Right atrium auricular region (tissue), 2 donors: ENCODE results near the gene KISS1R. TPM values are rescaled to one million over a fixed set of nuclear protein-coding genes. Genes with fewer than 3 reads are reported as not detected.

Source experiments
- DNase-seq: peaks from one replicate; pipeline ENCODE4 v3.0.0-alpha.2; 2019; ENCODE audit warnings: low spot score
- H3K27ac ChIP-seq, 2 donors: fragments of 200-600 bp; sonication (generic); 1 replicate in 1 of 2; 2 replicates in 1 of 2; pipeline ENCODE4 v1.5.1; 2016 to 2019
- H3K27me3 ChIP-seq, 2 donors: fragments of 200-600 bp; sonication (generic); one replicate each; pipeline versions ENCODE4 v1.5.1 to v1.6.0; 2017 to 2019
- H3K36me3 ChIP-seq: fragments of 200-600 bp; sonication (generic); one replicate; pipeline ENCODE4 v1.5.1; 2016
- H3K4me1 ChIP-seq, 2 donors: fragments of 200-600 bp; sonication (generic); one replicate each; pipeline versions ENCODE4 v1.5.1 to v1.6.0; 2017 to 2019
- H3K4me3 ChIP-seq, 2 donors: fragments of 200-600 bp; sonication (generic); 1 replicate in 1 of 2; 2 replicates in 1 of 2; pipeline ENCODE4 v1.5.1; 2017 to 2019; ENCODE audit warnings: mild to moderate bottlenecking in 1 of 2, moderate library complexity in 1 of 2
- H3K9me3 ChIP-seq, 2 donors: fragments of 200-600 bp; sonication (generic); one replicate each; pipeline ENCODE4 v1.5.1; 2019
- total RNA-seq, 2 donors: library from RNA; depleted of rRNA; stranded (reverse); fragments of >200 nt; gene quantifications; one replicate each; pipeline ENCODE4 v1.1.0, GENCODE V29; 2016
- TF ChIP-seq, protein P1 (sequence below), 2 donors: fragments of 200-600 bp; sonication (generic); IDR thresholded peaks; one replicate each; pipeline ENCODE4 v1.5.1; 2019; ENCODE audit warnings: antibody characterized with exemption in 2 of 2

KISS1R gene
- total RNA-seq, 2 donors from 2014 or later, result not detected

- no peak for DNase-seq
- TF ChIP-seq, protein P1, sequence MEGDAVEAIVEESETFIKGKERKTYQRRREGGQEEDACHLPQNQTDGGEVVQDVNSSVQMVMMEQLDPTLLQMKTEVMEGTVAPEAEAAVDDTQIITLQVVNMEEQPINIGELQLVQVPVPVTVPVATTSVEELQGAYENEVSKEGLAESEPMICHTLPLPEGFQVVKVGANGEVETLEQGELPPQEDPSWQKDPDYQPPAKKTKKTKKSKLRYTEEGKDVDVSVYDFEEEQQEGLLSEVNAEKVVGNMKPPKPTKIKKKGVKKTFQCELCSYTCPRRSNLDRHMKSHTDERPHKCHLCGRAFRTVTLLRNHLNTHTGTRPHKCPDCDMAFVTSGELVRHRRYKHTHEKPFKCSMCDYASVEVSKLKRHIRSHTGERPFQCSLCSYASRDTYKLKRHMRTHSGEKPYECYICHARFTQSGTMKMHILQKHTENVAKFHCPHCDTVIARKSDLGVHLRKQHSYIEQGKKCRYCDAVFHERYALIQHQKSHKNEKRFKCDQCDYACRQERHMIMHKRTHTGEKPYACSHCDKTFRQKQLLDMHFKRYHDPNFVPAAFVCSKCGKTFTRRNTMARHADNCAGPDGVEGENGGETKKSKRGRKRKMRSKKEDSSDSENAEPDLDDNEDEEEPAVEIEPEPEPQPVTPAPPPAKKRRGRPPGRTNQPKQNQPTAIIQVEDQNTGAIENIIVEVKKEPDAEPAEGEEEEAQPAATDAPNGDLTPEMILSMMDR (IDR thresholded peaks at IDR 0.05), result no peak
These were observed 42.1 kb downstream of the KISS1R start for GRCh38 chr19:958967-959855.

DNA sequence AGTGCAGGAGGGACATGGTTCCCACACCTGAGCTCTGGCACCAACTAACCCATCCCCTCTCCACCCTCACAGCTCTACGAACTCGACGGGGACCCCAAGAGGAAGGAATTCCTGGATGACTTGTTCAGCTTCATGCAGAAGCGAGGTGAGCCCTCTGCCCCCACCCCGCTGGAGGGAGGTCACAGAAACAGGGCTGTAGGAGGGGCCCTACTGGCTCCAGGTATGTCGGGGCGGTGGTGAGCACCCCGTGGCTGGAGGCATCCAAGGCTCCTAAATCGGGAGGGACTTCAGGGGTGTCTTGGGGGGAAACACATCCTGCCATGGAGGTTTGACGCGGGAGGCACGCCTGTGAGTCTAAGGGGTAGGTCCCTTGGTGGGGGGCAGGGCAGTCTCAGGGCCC lies 42.9 kb downstream of the KISS1R start:
- no peak for DNase-seq
- H3K27ac ChIP-seq, result no peak overlapping the region
- no peaks in the 10 kb centered on the region for H3K36me3 ChIP-seq
- no peak overlapping the region for H3K4me3 ChIP-seq
- H3K27me3 ChIP-seq, result no peaks in the 10 kb centered on the region
- no peaks in the 10 kb centered on the region for H3K4me1 ChIP-seq
- H3K9me3 ChIP-seq, result no peaks in the 10 kb centered on the region
- TF ChIP-seq, protein P1 (IDR thresholded peaks at IDR 0.05), result no peak

More at GRCh38 chr19:958967-959855, 42.1 kb downstream of the KISS1R start:
- Histone ChIP-seq H3K4me1 (no peaks in the 10 kb centered on the region), H3K27me3 (no peaks in the 10 kb centered on the region), H3K4me3 (no peak overlapping the region), H3K36me3 (no peaks in the 10 kb centered on the region), H3K9me3 (no peaks in the 10 kb centered on the region), H3K27ac (no peak overlapping the region)

- TF ChIP-seq, protein P1 (IDR thresholded peaks at IDR 0.05), result no peak
- Histone ChIP-seq H3K27ac (no peak overlapping the region), H3K4me3 (no peak overlapping the region), H3K9me3 (no peaks in the 10 kb centered on the region), H3K36me3 (no peaks in the 10 kb centered on the region), H3K4me1 (no peaks in the 10 kb centered on the region), H3K27me3 (no peaks in the 10 kb centered on the region)
- no peak for DNase-seq
These were observed 43.4 kb downstream of the KISS1R start for GRCh38 chr19:960601-960938.

DNA sequence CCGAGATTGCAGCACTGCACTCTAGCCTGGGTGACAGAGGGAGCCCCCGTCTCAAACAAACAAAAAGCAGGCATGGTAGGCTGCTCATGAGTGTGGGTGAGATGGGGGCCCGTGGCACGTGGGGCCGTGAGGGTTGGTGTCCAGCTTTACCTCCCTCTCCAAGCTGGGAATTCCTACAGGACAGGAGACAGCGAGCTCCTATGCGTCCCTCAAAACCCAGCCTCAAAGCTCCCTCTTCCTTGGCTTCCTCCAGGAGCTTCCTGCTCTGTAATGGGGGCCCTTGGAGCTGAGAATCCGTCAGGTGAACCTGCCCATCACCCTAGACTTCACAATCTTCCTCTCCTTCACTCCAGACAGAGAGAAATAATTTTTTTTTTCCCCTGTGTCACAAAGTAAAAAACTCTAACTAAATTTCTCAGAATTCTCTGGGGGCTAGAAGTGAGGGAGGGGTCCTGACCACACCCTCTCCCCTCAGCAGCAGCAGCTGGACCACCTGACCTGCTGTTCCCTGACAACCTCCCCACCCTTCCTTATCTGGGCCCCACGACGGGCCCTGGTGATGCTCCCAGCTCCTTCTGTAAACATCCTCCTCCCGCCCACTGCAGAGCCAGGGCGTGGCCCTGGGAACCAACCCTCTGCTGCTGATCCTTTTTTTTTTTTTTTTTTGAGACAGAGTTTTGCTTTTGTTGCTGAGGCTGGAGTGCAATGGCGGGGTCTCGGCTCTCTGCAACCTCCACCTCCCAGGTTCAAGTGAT lies 44.9 kb downstream of the KISS1R start:
- peaks cover 6% of the 10 kb centered on the region for H3K36me3 ChIP-seq
- DNase-seq, result no peak
- no peaks in the 10 kb centered on the region for H3K9me3 ChIP-seq

DNA sequence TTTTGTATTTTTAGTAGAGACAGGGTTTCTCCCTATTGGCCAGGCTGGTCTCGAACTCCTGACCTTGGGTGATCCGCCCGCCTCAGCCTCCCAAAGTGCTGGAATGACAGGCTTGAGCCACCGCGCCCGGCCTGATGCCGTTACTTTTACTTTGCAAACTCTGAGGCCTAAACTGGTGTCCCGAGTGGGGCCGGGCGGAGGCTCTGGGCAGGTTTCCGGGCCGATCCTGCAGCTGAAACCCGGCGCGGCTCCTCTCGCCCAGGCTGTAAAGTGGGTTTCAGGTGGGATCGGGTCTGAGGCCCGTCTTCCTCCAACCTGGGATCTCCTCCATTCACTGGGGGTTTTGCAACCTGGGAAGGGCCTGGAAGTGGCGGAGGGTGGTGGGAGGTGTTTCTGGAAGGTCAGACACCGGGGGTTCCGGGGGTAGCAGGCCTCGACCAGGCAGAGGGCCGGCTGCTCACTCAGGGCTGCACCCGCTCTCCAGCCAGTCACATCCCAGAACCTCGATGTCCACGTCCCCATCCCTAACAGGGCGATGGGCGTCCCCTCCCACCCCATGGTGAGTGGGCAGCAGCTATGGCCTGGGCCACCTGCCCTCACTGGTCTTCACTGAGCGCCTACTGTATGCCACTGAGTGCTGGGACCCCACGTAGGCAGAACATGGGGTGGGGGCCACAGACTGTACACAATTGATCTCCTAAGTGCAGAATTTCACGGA lies 45.7 kb downstream of the KISS1R start:
- TF ChIP-seq, protein P1 (IDR thresholded peaks at IDR 0.05), result no peak
- Histone ChIP-seq H3K36me3 (peaks cover 11% of the 10 kb centered on the region), H3K27ac (no peak overlapping the region), H3K4me3 (no peak overlapping the region), H3K9me3 (no peaks in the 10 kb centered on the region), H3K27me3 (no peaks in the 10 kb centered on the region), H3K4me1 (no peaks in the 10 kb centered on the region)
- DNase-seq, result no peak

More for the DNA sequence above, 44.9 kb downstream of the KISS1R start:
- Histone ChIP-seq H3K27ac (no peak overlapping the region), H3K4me3 (no peak overlapping the region), H3K27me3 (no peaks in the 10 kb centered on the region), H3K4me1 (no peaks in the 10 kb centered on the region)
- TF ChIP-seq, protein P1 (IDR thresholded peaks at IDR 0.05), result no peak
